GM21528 (cell line): ENCODE measurements around the gene SCFD1.

Experiments used
- ATAC-seq: cut with Tn5 transposase; IDR thresholded peaks from one replicate; pipeline ENCODE4 v1.9.1; 2021; ENCODE audit warnings: mild to moderate bottlenecking, moderate library complexity; ENCODE audit not compliant: unreplicated experiment, low FRiP score

SCFD1 gene

DNA sequence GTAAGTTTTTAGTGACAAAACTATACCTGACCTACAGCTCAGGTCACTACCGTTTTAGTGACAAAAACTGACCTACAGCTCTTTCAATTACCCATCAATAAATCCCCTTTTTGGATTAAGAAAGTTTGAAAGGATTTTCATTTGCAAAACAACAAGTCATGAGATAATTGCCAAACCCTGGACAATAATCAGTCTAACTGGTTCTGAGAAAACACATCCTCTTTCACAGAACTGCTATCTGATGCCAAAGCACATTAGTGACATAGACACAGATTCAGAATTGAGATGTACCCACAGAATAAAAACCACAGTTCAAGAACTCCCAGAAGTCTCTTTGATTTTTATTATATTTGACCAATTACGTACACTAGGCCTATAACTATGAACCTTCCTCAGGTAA, 126.2 kb downstream of the SCFD1 start:
- ATAC-seq: no peak

DNA sequence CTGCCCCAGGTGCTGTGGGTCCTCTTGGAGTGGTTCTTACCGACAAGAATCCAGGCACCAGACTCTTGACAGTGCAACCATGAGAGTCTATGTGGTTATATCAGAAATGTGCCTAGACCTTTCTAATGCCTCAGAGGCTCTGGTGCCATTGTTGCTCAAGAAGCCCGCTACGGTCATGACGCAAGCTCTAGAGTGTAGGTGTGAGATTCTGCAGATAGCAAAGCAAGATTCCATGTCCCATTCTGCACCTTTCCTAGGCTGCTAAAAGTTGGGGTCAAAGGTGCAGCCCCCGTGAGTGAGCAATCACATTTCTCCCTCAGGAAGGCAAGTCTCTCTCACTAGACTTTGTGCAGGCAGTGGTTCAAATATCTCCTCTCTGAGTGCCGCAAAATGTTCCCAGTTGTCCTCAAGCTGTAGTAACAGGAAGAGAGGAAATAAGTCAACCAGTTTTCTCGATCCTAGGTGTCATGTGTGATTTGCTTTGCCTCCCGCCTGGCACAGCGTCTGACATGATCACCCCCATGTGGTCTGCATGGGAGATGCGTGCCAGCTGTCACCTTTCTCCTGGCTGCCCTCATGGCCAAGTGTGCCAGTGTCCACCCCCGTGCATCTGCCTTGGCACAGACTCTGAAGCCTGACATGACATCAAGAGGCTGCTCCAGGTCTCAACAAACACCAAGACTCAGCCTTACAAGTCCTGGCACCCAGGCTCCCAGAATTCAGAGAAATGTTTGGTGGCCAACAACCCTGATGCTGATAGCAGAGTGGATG, 129.7 kb downstream of the SCFD1 start:
- no peak for ATAC-seq

DNA sequence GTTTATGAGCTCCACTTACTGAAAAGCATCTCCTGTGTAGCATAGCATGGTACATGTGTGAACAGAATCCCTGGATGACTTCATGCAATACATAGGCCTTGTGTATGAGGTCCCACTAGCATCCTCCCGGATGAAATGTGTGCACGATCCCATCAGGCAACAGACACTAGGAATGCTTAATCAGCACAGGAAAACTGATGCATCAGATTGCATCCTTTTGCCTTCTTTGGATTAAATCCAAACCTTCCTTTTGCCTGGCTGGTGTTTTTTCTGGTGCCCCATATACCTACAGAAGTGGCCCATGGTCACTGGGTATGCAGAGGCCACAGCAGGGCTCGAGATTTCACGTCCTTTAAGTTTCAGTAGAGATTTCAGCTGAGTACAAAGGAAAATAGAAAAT, 131.3 kb downstream of the SCFD1 start:
- ATAC-seq: no peak

DNA sequence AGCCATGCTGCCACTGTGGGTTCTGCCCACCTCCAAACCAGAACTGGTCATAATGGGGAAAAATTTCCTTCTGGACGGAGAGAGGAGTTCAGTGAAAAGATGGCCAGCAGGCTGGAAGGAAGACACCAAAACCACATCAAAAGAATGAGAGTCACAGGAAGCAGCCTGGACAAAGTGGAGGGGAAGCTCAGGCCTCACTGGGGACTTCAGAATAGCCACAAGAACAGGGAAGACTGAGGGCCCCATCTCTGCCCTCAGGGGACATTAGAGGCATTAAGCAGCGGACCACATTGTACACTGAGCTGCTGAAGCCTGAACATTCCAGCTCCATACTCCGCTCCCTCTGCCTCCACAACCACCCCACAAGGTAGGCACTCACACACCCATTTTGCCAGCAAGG, 132.7 kb downstream of the SCFD1 start:
- ATAC-seq: no peak

DNA sequence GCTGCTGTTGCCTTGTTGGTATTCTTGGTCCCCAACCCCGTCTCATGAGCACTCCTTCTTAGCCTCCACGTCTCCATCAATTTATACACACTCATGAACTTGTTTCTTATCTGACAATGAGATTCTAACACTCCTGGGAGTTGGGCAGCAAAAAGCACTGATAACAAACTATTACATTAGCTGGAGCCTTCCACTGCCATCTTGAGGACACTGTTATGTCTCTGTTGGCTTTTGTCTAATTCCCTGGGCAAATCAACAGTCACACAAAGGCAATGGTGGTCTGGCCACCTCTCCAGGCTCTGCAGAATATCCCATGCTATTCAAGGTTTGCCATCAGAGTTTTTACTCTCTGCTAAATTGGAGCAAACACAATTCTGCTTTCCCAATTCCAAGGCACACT, 134.5 kb downstream of the SCFD1 start:
- ATAC-seq: no peak

DNA sequence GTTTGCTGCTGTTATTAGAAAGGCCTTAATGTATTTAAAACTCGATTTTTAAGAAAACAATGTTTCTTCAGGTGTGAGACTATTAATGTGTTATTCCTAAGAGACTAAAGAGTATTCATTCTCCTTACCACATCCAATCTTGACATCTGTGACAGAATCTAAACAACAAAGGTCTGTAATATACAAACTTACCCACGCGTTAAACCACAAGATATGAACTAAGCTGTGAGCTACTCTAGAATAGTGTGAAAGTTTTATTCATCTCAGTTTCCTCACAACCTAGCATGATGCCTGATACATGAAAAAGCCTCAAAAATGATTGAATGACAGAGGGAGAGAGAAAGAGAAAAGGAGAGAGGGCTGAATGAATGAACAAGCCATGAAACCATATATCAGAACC, 135.0 kb downstream of the SCFD1 start:
- ATAC-seq: no peak

DNA sequence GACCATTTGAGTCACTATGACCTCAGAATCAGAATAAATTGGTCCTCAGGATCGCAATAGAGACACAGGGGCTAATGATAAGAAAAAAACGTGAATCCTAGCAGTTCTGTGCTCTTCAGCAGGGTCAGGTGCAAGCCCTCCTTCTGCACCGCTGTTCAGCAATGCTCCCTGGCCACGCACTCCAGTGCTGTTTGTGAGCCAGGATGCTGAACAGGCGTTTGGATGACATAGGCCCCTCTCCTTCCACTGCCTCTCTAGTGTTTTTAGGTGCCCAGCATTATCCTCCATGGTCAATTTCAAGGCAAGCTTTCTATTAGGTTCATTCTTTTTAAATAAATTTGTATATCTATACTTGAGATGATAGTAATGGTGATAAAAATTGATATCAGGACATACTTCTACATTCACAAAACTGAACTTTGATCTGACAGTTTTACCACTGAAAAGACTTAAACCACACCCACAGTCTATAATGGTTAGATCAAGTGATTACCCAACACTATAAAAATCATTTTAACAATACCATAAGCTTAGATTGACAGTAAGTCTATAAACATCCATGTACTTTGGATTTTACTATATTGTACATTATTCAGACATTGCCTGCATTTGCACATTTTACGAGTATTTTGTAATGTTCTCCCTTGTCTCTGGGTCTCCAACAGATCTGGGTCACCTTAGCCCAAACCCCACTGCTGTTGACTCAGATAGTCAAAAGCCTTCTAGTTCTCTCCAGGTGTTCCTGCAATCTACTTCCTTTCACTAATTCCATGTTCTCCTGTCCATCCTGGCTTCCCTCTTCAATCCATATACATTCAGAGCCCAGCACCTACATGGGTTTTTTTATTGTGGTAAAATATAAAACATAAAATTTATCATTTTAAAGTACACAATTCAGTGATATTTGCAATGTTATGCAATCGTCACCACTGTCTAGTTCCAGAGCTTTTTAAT, 137.3 kb downstream of the SCFD1 start:
- ATAC-seq: no peak

DNA sequence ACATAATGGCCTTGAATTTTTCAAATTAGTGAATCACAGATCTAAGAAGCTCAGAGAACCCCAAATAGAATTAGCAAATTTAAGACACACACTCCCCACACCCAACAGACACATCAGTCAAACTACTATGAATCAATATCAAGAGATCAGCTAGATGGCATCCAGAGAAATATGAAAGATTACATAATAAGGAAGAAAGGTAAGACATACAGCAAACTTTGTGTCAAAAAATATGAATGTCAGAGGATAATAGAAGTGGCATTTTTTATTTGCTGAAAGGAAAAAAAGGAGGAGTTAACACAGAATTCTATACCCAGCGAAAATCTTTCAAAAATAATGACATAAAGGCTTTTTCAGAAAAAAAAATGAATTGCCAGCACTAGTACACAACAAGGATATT, 141.8 kb downstream of the SCFD1 start:
- ATAC-seq: no peak

DNA sequence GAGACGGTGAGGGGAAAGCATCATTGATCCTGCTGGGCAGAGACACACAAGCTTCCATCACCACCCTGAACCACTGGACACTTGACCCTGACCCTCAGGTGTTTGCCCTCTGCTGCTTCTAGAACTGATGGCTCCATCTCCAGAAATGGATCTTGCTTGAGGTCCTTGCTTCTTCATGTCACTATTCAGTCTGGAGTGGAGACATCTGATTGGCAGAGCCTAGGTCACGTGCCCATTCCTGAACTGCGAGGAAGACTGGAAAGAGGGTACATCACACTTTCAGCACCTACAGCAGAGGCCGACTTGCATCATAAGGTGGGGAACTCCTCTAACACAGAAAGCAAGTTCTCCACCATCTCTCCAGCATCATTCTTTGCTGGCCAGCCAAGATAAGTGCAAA, 145.5 kb downstream of the SCFD1 start:
- ATAC-seq: no peak

DNA sequence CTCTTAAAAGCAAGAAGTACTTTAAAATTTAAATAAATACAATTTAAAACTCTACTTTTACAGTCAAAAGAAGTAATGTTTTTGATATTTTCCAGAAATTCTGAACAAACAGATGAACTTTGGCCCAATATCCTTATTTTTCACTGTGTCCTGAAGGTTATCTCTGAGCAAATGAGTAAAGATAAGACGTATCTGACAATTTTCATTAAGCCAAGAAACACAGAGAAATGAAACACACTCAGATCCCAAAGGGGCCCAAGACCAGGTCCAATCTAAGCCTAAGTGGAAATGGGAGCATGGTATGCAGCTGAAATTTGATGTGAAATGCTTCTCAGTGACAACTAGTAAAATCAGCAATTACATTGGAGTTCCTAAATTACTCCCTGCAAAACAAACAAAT, 146.7 kb downstream of the SCFD1 start:
- ATAC-seq: no peak

DNA sequence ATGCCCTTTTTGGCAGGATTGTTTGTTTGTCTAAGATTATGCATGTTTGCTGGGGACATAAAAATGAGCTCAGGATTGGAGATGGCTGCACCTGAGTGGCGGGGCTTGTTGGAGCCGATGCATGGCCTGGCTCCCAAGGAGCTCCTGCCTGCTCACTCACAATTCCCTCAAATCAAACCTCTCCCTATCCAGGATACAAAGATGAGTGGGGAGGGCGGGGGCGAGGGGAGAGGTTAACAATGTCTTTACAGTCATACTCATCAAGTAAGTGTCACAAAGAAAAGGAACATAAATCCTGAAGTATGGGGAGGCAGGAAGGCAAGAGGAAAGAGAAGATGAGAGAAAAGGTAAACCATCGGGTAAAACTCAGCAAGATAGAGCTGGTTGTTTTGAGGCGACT, 148.3 kb downstream of the SCFD1 start:
- ATAC-seq: no peak

DNA sequence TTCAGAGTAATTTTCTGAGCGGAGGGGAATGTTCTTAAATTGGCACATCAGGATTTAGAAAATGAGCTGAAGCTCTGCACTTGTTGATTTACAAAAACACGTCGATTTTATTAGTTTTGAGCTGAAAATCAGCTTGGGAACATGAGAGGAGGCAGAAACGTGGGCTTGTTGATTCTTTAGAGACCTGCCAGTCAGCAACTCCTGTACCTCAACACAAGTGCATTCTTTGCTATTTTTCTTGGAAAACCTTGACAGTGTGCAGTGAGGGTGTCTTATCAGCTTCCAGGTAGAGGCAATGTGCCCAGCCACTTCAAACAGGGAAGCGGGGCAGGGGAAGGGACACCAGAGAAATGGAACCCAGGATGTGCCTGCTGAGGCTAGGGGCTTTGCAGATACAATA, 149.5 kb downstream of the SCFD1 start:
- ATAC-seq: no peak

DNA sequence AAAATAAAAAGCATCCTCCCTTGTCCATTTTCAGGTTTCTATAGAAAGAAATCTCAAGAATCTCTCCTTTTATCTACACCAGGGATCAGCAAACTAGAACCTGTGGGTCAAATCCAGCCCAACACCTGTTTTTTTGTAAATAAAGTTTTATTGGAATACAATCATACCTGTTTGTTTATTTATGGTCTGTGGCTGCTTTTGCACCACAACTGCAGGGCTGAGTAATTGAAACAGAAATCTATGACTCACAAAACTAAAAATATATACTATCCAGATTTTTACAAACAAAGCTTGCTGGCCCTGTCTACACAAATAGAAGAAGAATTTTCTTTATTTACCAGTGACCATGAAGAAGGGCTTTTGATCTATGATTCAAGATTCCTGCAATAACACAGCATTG, 157.1 kb downstream of the SCFD1 start:
- ATAC-seq: no peak
